Measurements from ENCODE around the gene GATAD2A. TPM values are rescaled to one million over a fixed set of nuclear protein-coding genes. Genes with fewer than 3 reads are reported as not detected.

The GATAD2A gene
- total and polyA plus RNA-seq, 9 of the 15 experiments (the other 6 are each of a cell fraction or from before 2014, with no cell fraction given), result 2.4 to 226 (median 44.2) TPM

GRCh38 chr19:19515642-19516519 is 110.4 kb downstream of the GATAD2A start, which contains the start of gene NDUFA13 (continued):
- TF ChIP-seq, protein P1, sequence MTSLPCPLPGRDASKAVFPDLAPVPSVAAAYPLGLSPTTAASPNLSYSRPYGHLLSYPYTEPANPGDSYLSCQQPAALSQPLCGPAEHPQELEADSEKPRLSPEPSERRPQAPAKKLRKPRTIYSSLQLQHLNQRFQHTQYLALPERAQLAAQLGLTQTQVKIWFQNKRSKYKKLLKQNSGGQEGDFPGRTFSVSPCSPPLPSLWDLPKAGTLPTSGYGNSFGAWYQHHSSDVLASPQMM (CRISPR knock-in tag; IDR thresholded peaks at IDR 0.05), result no peak
- TF ChIP-seq PYGO2 (tag; IDR thresholded peaks at IDR 0.05) (no peak), ZNF224 (CRISPR knock-in tag; IDR thresholded peaks at IDR 0.05) (no peak), ZEB2 (IDR thresholded peaks at IDR 0.05) (no peak), ZNF282 (CRISPR knock-in tag; IDR thresholded peaks at IDR 0.05) (no peak), PHB2 (IDR thresholded peaks at IDR 0.05; ENCODE audit: low read depth) (no peak), KAT7 (CRISPR knock-in tag; IDR thresholded peaks at IDR 0.05; ENCODE audit: borderline replicate concordance) (no peak), ZNF431 (CRISPR knock-in tag; IDR thresholded peaks at IDR 0.05) (peak; percentile 27; the same call in 1 of the 2 replicates), ETS2 (tag; IDR thresholded peaks at IDR 0.05; ENCODE audit: borderline replicate concordance, poor library complexity, severe bottlenecking) (no peak), ZNF584 (CRISPR knock-in tag; IDR thresholded peaks at IDR 0.05; ENCODE audit: low read depth) (no peak), NCOA6 (IDR thresholded peaks at IDR 0.05) (no peak), SMAD1 (IDR thresholded peaks at IDR 0.05; ENCODE audit: low read depth, low read length, partially characterized antibody) (peak; percentile 73)
- TF ChIP-seq, protein P2, sequence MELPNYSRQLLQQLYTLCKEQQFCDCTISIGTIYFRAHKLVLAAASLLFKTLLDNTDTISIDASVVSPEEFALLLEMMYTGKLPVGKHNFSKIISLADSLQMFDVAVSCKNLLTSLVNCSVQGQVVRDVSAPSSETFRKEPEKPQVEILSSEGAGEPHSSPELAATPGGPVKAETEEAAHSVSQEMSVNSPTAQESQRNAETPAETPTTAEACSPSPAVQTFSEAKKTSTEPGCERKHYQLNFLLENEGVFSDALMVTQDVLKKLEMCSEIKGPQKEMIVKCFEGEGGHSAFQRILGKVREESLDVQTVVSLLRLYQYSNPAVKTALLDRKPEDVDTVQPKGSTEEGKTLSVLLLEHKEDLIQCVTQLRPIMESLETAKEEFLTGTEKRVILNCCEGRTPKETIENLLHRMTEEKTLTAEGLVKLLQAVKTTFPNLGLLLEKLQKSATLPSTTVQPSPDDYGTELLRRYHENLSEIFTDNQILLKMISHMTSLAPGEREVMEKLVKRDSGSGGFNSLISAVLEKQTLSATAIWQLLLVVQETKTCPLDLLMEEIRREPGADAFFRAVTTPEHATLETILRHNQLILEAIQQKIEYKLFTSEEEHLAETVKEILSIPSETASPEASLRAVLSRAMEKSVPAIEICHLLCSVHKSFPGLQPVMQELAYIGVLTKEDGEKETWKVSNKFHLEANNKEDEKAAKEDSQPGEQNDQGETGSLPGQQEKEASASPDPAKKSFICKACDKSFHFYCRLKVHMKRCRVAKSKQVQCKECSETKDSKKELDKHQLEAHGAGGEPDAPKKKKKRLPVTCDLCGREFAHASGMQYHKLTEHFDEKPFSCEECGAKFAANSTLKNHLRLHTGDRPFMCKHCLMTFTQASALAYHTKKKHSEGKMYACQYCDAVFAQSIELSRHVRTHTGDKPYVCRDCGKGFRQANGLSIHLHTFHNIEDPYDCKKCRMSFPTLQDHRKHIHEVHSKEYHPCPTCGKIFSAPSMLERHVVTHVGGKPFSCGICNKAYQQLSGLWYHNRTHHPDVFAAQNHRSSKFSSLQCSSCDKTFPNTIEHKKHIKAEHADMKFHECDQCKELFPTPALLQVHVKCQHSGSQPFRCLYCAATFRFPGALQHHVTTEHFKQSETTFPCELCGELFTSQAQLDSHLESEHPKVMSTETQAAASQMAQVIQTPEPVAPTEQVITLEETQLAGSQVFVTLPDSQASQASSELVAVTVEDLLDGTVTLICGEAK (IDR thresholded peaks at IDR 0.05), result peak; percentile 98
- TF ChIP-seq, protein P2 (CRISPR knock-in tag; IDR thresholded peaks at IDR 0.05), result no peak
- TF ChIP-seq, protein P3, sequence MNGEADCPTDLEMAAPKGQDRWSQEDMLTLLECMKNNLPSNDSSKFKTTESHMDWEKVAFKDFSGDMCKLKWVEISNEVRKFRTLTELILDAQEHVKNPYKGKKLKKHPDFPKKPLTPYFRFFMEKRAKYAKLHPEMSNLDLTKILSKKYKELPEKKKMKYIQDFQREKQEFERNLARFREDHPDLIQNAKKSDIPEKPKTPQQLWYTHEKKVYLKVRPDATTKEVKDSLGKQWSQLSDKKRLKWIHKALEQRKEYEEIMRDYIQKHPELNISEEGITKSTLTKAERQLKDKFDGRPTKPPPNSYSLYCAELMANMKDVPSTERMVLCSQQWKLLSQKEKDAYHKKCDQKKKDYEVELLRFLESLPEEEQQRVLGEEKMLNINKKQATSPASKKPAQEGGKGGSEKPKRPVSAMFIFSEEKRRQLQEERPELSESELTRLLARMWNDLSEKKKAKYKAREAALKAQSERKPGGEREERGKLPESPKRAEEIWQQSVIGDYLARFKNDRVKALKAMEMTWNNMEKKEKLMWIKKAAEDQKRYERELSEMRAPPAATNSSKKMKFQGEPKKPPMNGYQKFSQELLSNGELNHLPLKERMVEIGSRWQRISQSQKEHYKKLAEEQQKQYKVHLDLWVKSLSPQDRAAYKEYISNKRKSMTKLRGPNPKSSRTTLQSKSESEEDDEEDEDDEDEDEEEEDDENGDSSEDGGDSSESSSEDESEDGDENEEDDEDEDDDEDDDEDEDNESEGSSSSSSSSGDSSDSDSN (IDR thresholded peaks at IDR 0.05; ENCODE audit: borderline replicate concordance in 1 of 2, low read depth in 2 of 2, low read length in 2 of 2), result 0 out of 4 replicates have a peak, but pooled peaks of 1 of the 2 experiments have one; percentile 37
